ENCODE results near the gene NELFB. TPM values are rescaled to one million over a fixed set of nuclear protein-coding genes. Genes with fewer than 3 reads are reported as not detected.

Gene NELFB
- total and polyA plus RNA-seq, 4 donors, result 30.4 to 56.2 (median 44.2) TPM

- Histone ChIP-seq H3K36me3 (ENCODE audit: control insufficient read depth in 4 of 4, insufficient read depth in 4 of 4, low read length in 4 of 4) (no peaks in the 10 kb centered on the region), H3K4me1 (ENCODE audit: control insufficient read depth in 5 of 5, insufficient read depth in 5 of 5, low read length in 5 of 5) (peaks cover 0 to 19% (median 5%) of the 10 kb centered on the region in 5 donors), H3K4me3 (peak within 1 kb of the TSS; percentile 49), H3K27me3 (ENCODE audit: control insufficient read depth in 3 of 3, insufficient read depth in 3 of 3, low read length in 2 of 3) (no peaks in the 10 kb centered on the region), H3K9ac (ENCODE audit: insufficient read depth in 1 of 2, low read length in 2 of 2) (no peak within 1 kb of the TSS), H3K27ac (ENCODE audit: low read depth in 1 of 2, low read length in 1 of 2) (peak within 1 kb of the TSS; percentile 74 to 76), H3K9me3 (ENCODE audit: control insufficient read depth in 4 of 4, insufficient read depth in 3 of 4, low read length in 3 of 4) (no peaks in the 10 kb centered on the region)
- ATAC-seq (ENCODE audit: insufficient read depth, low FRiP score) (no peak), DNase-seq (no peak)
- TF ChIP-seq CTCF (IDR thresholded peaks at IDR 0.05; ENCODE audit: control extremely low read depth, extremely low read depth), result no peak
- 3 to 4% methylated on average over 62 to 88 of the region's 88 CpGs for WGBS, 2 donors
These were observed 32.7 kb upstream of the NELFB start, which contains the start of gene RNF208 for GRCh38 chr9:137222190-137223077. Gene RNF208, minus strand, starts transcription at chr9:137222240. Its CDS starts 1,028 bp downstream, at chr9:137221212.

GRCh38 chr9:137223078-137223970 lies 31.8 kb upstream of the NELFB start:
- no peak for TF ChIP-seq CTCF (IDR thresholded peaks at IDR 0.05; ENCODE audit: control extremely low read depth, extremely low read depth)
- peaks cover 0 to 1% (median 0%) of the 10 kb centered on the region in 4 donors for H3K9me3 ChIP-seq (ENCODE audit: control insufficient read depth in 4 of 4, insufficient read depth in 3 of 4, low read length in 3 of 4)
- peak overlapping the region; percentile 73 for H3K4me3 ChIP-seq
- 0 to 1% methylated on average over 60 to 63 of the region's 63 CpGs for WGBS, 2 donors
- DNase-seq (peak; percentile 97 to 98 (median 97)), ATAC-seq (ENCODE audit: insufficient read depth, low FRiP score) (peak; percentile 94)
- H3K27ac ChIP-seq (ENCODE audit: low read depth in 1 of 2, low read length in 1 of 2), result peak overlapping the region; percentile 93 to 96
- H3K27me3 ChIP-seq (ENCODE audit: control insufficient read depth in 3 of 3, insufficient read depth in 3 of 3, low read length in 2 of 3), result no peaks in the 10 kb centered on the region
- no peaks in the 10 kb centered on the region for H3K36me3 ChIP-seq (ENCODE audit: control insufficient read depth in 4 of 4, insufficient read depth in 4 of 4, low read length in 4 of 4)
- peaks cover 0 to 14% (median 7%) of the 10 kb centered on the region in 5 donors for H3K4me1 ChIP-seq (ENCODE audit: control insufficient read depth in 5 of 5, insufficient read depth in 5 of 5, low read length in 5 of 5)
- peak overlapping the region in 1 of 2 donors; percentile 80 for H3K9ac ChIP-seq (ENCODE audit: insufficient read depth in 1 of 2, low read length in 2 of 2)

GRCh38 chr9:137224830-137225694 lies 30.1 kb upstream of the NELFB start, which contains the start of gene CYSRT1:
Gene CYSRT1, plus strand, starts transcription at chr9:137225174. Its CDS starts 448 bp downstream, at chr9:137225622.
- H3K27ac ChIP-seq (ENCODE audit: low read depth in 1 of 2, low read length in 1 of 2), result peak within 1 kb of the TSS; percentile 93 to 96
- H3K9me3 ChIP-seq (ENCODE audit: control insufficient read depth in 4 of 4, insufficient read depth in 3 of 4, low read length in 3 of 4), result peaks cover 0 to 3% (median 0%) of the 10 kb centered on the region in 4 donors
- H3K9ac ChIP-seq (ENCODE audit: insufficient read depth in 1 of 2, low read length in 2 of 2), result peak within 1 kb of the TSS; percentile 49 to 80
- H3K4me1 ChIP-seq (ENCODE audit: control insufficient read depth in 5 of 5, insufficient read depth in 5 of 5, low read length in 5 of 5), result peaks cover 0 to 11% (median 9%) of the 10 kb centered on the region in 5 donors
- DNase-seq (no peak), ATAC-seq (ENCODE audit: insufficient read depth, low FRiP score) (no peak)
- 53 to 54% methylated on average over 18 to 23 of the region's 23 CpGs for WGBS, 2 donors
- H3K36me3 ChIP-seq (ENCODE audit: control insufficient read depth in 4 of 4, insufficient read depth in 4 of 4, low read length in 4 of 4), result no peaks in the 10 kb centered on the region
- no peaks in the 10 kb centered on the region for H3K27me3 ChIP-seq (ENCODE audit: control insufficient read depth in 3 of 3, insufficient read depth in 3 of 3, low read length in 2 of 3)
- peak within 1 kb of the TSS; percentile 73 for H3K4me3 ChIP-seq
- TF ChIP-seq CTCF (IDR thresholded peaks at IDR 0.05; ENCODE audit: control extremely low read depth, extremely low read depth), result no peak
